Frontal cortex (tissue), 4 donors: ENCODE data around the gene PNMT. TPM values are rescaled to one million over a fixed set of nuclear protein-coding genes. Genes with fewer than 3 reads are reported as not detected.
A peak's percentile ranks its signal among the peaks of the same experiment; 100 is the strongest.

Source experiments
- DNase-seq, 2 donors: peaks; one replicate each; pipeline ENCODE4 v3.0.0; 2012; ENCODE audit warnings: low spot score in 2 of 2
- FAIRE-seq: peaks from 2 replicates; lab custom pipeline; 2012; peaks lifted over from hg19 to GRCh38; lab: Jason Lieb, UNC
- total RNA-seq: library from RNA; depleted of rRNA; stranded (reverse); fragments of >200 nt; gene quantifications from one replicate; pipeline ENCODE4 v1.2.3, GENCODE V29; 2014
- donor health status: control.
- donor health status: control.
- donor health status: control.

PNMT gene
- total RNA-seq, 1 donor from 2014 or later = 3.7 TPM

GRCh38 chr17:39665642-39666224 is 2.5 kb upstream of the PNMT start:
- no peak for FAIRE-seq
- DNase-seq = no peak

DNA sequence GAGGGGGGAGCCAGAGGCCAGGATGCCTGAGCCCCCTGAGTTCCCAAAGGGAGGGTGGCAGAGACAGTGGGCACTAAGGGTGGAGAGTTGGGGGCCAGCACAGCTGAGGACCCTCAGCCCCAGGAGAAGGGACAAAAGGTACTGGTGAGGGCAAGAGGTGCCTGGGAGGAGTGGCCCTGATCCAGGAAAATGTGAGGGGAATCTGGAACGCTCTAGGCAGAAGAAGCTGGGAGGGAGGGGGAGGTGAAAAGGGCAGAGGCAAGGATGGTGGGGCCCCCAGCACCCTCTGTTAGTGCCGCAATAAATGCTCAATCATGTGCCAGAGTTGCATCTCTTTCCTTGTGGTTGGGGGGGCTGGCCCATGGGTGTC is 2.0 kb upstream of the PNMT start:
- DNase-seq (no peak), FAIRE-seq (no peak)

DNA sequence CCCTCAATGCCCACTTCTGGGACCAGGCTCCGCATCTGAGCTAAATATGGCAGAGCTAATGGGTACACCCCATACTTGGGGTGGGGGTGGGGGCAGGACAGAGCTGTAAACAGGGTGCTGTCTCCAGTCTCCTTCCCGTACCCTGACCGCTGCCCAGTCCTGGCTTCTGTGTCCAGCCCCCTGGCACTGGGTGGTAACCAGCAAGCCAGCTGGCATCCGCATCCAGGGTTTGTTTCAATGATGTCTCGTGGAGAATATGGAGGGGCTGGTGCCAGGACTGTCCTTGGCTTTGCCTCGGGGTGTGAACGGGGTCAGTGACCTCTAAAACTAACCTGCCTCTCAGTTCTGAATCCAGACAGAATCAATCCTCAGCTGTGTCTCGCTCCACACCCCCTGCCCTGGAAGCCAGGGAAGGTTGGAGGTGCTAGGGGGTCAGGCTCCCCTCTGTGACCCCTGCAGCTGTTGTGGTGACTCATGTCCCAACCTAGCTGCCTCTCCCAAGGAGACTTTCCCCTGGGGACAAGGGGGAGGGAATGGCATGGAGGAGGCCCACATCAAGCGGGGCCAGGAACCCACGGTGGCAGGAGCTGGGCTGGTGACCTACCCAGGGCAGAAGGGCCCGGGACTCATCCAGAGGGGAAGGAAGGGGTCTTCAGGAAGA is 1.5 kb upstream of the PNMT start:
- peak in 1 of 2 donors; percentile 61 for DNase-seq
- no peak for FAIRE-seq

- DNase-seq = no peak
Observed at GRCh38 chr17:39667262-39667944, 850 bp upstream of the PNMT start.

GRCh38 chr17:39669897-39670735 is 1.9 kb downstream of the PNMT start:
- no peak for DNase-seq
- no peak for FAIRE-seq

More at GRCh38 chr17:39667262-39667944, 850 bp upstream of the PNMT start:
- FAIRE-seq = no peak

DNA sequence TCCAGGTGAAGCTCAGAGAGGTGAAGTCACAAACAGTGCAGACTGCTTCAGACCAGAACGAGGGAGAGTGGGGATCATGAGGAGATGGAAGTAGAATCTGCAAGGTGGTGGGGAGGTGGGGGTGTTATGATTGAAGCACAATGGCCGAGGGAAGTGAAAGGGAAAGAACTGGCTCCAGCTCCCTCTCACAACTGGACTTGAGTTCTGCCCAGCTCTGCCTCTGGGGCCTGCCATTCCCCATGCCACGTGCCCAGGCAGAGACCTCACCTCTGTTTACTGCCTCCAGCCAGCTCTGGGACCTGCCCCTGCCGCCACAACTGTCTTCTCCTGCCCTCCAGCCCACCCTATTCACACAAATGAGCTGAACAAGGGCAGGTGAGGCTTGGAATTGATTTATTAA is 2.5 kb downstream of the PNMT start:
- FAIRE-seq = no peak
- no peak for DNase-seq

- no peak for FAIRE-seq
- peak; percentile 64 to 72 for DNase-seq
Observed at GRCh38 chr17:39671651-39672521, 3.6 kb downstream of the PNMT start.

DNA sequence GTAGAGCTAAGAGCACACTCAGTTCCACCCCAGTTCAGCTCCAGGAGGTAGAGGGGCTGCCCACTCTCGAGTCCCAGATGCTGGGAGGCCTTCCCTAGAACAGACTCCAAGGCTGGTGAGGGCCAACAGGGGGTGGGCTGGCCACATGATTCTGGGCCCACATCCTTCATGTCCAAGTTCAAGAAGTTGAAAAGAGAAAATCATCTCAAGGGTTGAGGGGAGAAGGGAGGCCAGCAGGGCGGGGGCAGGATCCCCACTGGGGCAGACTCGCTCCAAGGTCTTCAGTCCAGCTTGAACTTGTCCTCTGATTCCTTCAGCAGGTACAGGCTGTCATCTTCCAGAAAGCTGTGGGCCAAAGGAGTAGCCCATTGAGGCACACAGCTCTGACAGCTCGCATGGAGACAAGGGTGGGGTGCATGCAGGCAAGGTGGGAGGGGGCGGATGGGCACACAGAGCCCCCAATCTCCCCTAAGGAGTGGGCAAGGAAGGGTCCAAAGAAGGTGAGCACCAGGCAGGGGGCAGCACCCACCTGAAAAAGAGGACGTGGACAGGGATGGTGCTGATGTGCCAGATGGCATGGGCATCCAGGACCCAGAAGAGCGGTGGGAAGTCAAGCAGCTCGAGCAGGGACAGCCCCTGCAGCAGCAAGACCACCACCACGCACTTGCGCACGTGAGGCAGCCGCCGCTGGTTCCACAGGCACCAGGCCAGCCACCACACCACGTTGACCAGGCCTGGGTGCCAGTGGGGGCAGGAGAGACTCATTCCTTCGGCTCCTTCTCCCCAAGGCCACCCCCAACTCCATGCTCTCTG is 4.5 kb downstream of the PNMT start:
- FAIRE-seq = no peak
- DNase-seq = no peak

DNA sequence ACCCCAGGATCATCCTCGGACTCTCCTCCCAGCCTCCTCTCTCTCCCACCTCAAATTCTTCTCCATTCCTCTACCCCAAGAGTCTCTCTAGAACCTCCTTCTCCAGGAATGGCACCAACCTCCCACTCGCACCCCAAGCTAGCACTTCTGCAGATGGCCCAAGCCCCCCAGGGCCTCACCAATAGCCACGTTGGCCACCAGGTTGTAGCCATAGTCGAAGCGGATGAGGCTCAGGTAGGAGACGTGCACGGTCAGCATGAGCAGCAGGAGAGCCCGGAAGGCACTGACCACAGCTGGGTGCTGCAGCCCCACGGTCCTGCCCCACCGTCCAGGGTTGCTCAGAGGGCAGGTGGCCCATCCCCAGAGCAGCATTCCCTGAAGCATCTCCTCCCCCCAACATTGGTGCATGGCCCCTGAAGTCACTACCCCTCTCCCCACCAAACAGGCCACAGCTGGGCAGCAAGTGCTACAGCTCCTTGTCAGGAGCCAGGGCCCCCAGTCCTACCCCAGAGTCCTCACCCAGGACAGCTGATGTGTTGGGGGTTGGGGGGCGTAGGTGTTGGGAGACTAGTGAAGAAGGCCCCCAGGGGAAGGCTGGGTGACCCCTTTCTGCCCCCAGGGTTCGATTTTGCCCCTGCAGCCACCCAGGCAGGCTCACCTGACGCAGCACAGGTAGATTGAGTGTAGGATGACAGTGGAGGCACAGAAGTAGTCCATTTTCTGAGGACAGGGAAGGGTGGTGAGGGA is 5.3 kb downstream of the PNMT start:
- no peak for DNase-seq
- FAIRE-seq = no peak

DNA sequence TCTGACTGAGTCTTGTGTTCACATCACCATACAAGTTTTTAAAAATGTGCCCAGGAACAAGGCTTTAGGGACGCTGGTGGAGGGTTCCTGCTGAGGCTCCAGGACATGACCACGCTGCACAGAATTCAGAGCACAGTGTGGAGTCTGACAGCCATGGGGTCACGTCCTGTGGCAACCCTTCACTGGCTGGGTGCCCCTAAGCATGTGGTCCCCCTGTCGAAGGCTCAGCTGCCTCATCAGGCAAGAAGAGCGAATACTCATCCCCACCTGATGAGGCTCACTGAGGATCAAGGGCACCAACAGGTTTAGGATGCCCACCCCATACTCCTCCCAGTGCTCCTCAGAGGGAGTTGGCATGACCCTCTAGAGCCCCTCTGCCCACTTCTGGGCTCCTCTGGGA is 5.9 kb downstream of the PNMT start:
- no peak for DNase-seq
- FAIRE-seq = no peak

GRCh38 chr17:39674702-39675389 is 6.6 kb downstream of the PNMT start:
- no peak for FAIRE-seq
- DNase-seq = no peak

- DNase-seq = no peak
- no peak for FAIRE-seq
Observed at GRCh38 chr17:39675390-39676082, 7.3 kb downstream of the PNMT start.

DNA sequence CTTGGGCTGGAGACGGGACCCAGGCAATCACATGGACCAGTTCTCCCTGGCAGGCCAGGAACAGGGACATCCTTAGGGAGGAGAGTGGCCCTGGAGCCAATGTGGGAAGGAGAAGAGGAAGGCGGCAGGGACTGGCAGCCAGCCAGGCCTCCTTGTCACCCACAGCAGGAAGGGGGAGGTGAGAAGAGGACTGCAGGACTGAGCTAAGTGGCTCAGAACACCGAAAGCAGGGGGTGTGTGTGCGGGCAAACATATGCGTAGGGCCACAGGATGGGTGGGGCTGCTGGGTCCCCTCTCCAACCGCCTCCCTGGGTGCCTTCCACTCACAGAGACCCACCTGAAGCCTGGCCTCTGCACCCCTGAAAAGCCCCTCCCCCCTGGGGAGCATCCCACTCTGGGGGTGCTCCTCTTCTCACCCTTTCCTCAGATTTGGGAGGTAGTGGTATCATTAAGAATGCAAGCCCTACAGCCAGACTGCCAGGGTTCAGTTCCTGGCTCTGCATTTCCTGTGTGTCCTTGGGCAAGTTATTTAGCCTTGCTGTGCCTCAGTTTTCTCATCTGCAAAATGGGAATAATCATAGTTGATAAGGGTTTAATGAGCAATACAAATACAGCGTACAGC is 8.1 kb downstream of the PNMT start:
- no peak for FAIRE-seq
- DNase-seq = no peak

DNA sequence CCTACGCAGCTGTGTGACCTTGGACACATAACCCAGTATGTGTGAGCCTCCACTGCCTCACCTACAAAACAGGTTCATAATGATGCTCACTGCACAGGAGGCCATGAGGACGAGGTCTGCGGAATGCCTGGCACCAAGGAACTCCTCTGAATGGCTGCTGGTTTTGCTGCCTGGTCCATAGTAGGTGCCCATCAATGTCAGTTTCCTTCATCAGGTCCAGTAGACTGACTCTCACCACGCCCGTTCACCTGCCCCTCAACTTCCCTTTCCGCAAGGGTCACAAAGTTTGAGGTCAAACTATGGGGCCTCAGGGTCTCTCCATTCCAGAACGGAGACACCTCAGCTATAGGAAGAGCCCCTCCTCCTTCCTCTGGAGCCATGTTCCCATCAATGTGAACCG is 8.8 kb downstream of the PNMT start:
- FAIRE-seq (no peak), DNase-seq (no peak)

GRCh38 chr17:39677542-39678339 is 9.5 kb downstream of the PNMT start:
- DNase-seq (no peak), FAIRE-seq (no peak)
